ENCODE measurements around the gene AP2B1.

The AP2B1 gene

DNA sequence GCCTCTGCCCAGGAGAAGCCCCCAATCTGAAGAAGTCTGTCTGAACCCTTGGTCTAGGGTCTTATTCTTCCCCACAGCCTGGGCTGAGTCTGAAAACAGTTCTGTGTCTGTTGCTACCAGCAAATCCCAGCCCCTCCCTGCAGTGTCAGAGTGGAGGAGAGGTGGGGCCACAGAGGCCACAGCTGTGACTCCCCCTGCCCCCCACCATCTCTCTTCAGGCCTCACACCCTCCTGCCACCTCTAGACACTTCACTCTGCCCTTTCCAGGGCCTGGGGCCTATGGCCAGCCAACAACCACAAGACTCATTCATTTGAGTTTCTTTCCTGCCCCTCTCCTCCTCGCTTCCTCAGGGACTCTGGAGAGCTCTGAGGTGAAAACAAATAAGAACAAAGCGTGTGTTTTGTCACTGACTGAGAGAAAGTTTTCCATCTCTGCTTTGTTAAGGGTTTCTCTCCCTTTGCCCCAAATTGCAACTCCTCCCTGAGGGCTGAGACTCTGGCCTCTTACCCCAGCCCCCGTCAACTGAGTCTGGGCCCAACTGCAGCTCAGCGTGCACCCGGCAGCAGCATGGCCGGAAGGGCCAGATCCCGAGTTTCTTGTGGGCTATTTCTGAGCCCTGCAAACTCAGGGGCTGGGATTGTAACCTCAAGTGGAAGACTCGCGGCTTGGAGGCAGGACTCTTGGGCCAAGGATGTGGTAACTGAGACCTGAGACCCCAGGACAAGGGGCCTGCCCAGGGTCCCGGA is 186.7 kb downstream of the AP2B1 start:
- ATAC-seq: no peak
- no peak for DNase-seq

DNA sequence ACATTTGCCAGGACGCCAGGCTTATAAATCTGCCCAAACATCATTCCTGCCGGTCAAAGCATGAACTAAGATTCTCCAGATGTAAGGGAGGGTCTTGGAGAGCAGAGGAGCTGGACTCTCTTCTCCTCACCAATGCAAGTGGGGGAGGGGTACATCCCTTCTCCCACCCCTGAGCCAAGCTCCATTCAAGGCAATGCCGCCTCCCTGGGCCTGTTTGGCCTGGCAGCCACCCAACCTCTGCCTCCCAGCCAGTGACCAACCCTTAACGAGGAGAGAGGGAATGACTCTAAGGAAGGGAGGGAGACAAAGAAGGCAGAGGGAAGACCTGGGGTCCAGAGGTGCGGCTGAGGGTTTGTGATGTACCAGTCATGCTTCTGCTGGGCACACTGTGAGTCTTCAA is 187.4 kb downstream of the AP2B1 start:
- ATAC-seq (no peak), DNase-seq (no peak)

DNA sequence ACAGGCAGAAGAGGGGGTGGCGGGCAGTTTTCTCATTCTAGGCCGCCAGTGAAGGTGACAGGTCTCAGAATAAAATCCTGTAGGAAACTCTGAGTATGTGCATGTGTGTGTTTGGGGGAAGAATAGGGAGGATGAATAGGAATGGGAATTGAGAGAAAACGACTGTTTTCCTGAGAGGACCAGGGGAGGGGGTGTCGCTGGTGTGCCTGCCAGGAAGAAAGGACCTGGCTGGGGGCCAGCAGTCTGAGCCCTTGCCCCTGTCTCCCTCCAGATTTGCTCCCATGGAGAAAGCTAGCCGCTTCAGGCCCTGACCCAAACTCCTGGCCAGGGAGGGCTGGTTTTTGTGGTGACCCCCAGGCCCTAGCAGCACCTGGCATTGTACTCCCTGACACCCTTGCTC is 187.9 kb downstream of the AP2B1 start:
- ATAC-seq: no peak

DNA sequence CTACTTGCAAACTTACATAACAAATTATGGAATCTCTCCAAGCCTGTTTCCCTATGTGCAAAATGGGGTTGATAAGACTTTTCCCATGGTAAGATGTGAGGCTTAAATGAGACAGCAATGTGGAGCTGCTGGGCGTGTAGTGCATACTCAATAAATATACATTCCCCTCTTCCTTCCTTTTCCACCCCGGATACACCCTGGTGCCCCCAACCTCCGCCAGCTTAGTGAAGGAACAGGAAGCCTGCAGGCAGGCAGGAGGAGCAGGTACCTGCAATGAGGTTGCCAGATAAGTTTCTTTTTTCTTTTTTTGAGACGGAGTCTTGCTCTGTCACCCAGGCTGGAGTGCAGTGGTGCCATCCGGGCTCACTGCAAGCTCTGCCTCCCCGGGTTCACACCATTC is 188.5 kb downstream of the AP2B1 start:
- no peak for ATAC-seq
- no peak for DNase-seq

More for the DNA sequence above, 187.9 kb downstream of the AP2B1 start:
- DNase-seq: no peak
